Activated T-cell treated with anti-CD3 and anti-CD28 coated beads, Interleukin-2, amount 50 U/mL, for 1 hour (primary cell): ENCODE results near the gene EIF5AL1.
"Not testable (repeated sequence)": the region's sequence is repeated elsewhere in the genome, so short reads cannot be mapped to it uniquely, and the experiment has no call there.

Source experiments
- DNase-seq: peaks from one replicate; pipeline ENCODE4 v3.0.0-alpha.2; 2020

The EIF5AL1 gene

GRCh38 chr10:79516532-79517205, 4.3 kb downstream of the EIF5AL1 start:
- not testable (repeated sequence) for DNase-seq

GRCh38 chr10:79517567-79517966, 5.2 kb downstream of the EIF5AL1 start:
- DNase-seq = not testable (repeated sequence)

- DNase-seq = not testable (repeated sequence)
Observed at GRCh38 chr10:79521751-79522150, 9.4 kb downstream of the EIF5AL1 start.

GRCh38 chr10:79522464-79522863, 10.1 kb downstream of the EIF5AL1 start:
- not testable (repeated sequence) for DNase-seq

GRCh38 chr10:79523157-79523853, 11.0 kb downstream of the EIF5AL1 start:
- DNase-seq = not testable (repeated sequence)

- DNase-seq = not testable (repeated sequence)
Observed at GRCh38 chr10:79525049-79525710, 12.8 kb downstream of the EIF5AL1 start.

- not testable (repeated sequence) for DNase-seq
Observed at GRCh38 chr10:79528261-79528660, 15.9 kb downstream of the EIF5AL1 start.

GRCh38 chr10:79533142-79533902, 21.0 kb downstream of the EIF5AL1 start:
- not testable (repeated sequence) for DNase-seq

- not testable (repeated sequence) for DNase-seq
Observed at GRCh38 chr10:79533903-79534175, 21.5 kb downstream of the EIF5AL1 start.

- not testable (repeated sequence) for DNase-seq
Observed at GRCh38 chr10:79538311-79538710, 26.0 kb downstream of the EIF5AL1 start.

- not testable (repeated sequence) for DNase-seq
Observed at GRCh38 chr10:79540930-79541329, 28.6 kb downstream of the EIF5AL1 start.

- DNase-seq = no peak
Observed at GRCh38 chr10:79542626-79543025, 30.3 kb downstream of the EIF5AL1 start.

GRCh38 chr10:79544408-79544807, 32.1 kb downstream of the EIF5AL1 start:
- DNase-seq = not testable (repeated sequence)

- DNase-seq = not testable (repeated sequence)
Observed at GRCh38 chr10:79544926-79545659, 32.8 kb downstream of the EIF5AL1 start.

- not testable (repeated sequence) for DNase-seq
Observed at GRCh38 chr10:79547128-79547527, 34.8 kb downstream of the EIF5AL1 start.

GRCh38 chr10:79547973-79548372, 35.6 kb downstream of the EIF5AL1 start:
- no peak for DNase-seq

- DNase-seq = no peak
Observed at GRCh38 chr10:79552143-79552542, 39.8 kb downstream of the EIF5AL1 start.

- no peak for DNase-seq
Observed at GRCh38 chr10:79555354-79556309, 43.3 kb downstream of the EIF5AL1 start.

- DNase-seq = not testable (repeated sequence)
Observed at GRCh38 chr10:79556961-79557360, 44.6 kb downstream of the EIF5AL1 start.

GRCh38 chr10:79559726-79560125, 47.4 kb downstream of the EIF5AL1 start:
- no peak for DNase-seq

- DNase-seq = no peak
Observed at GRCh38 chr10:79560160-79560709, 47.9 kb downstream of the EIF5AL1 start, which contains the start of gene SFTPA2. Gene SFTPA2, minus strand, starts transcription at chr10:79560407. Its CDS starts 924 bp downstream, at chr10:79559483.
